Stomach (tissue), 4 donors: ENCODE data around the gene DCK.

Source experiments
- CTCF ChIP-seq, 7 experiments: fragments of 450-650 bp in 4 of 7; fragments of 200-600 bp in 3 of 7; sonication (generic) in 3 of 7; IDR thresholded peaks; one replicate each; pipeline ENCODE4 v1.5.1; 2016 to 2019; ENCODE audit warnings: antibody characterized with exemption in 7 of 7, control low read depth in 2 of 7, mild to moderate bottlenecking in 1 of 7
- EP300 ChIP-seq: sonication (generic); formaldehyde crosslinking; IDR thresholded peaks from one replicate; pipeline ENCODE4 v1.6.1; 2017; ENCODE audit warnings: antibody characterized with exemption

GRCh38 chr4:70958681-70959080 lies 34.8 kb upstream of the DCK start:
- TF ChIP-seq CTCF (IDR thresholded peaks at IDR 0.05) (no peak), EP300 (no peak)
